Activated CD8-positive, alpha-beta memory T cell treated with anti-CD3 and anti-CD28 coated beads for 4 hours (primary cell): ENCODE measurements around the gene GUCY2D.

Source experiments
- DNase-seq, 2 donors: peaks; one replicate each; pipeline ENCODE4 v3.0.0-alpha.2; 2020; ENCODE audit warnings: low read depth in 2 of 2

GUCY2D gene

GRCh38 chr17:7992516-7992915, 9.9 kb upstream of the GUCY2D start:
- DNase-seq: no peak

- DNase-seq: no peak
Measured at GRCh38 chr17:7992924-7993323, 9.5 kb upstream of the GUCY2D start.

- no peak for DNase-seq
Measured at GRCh38 chr17:7993972-7994589, 8.3 kb upstream of the GUCY2D start.

DNA sequence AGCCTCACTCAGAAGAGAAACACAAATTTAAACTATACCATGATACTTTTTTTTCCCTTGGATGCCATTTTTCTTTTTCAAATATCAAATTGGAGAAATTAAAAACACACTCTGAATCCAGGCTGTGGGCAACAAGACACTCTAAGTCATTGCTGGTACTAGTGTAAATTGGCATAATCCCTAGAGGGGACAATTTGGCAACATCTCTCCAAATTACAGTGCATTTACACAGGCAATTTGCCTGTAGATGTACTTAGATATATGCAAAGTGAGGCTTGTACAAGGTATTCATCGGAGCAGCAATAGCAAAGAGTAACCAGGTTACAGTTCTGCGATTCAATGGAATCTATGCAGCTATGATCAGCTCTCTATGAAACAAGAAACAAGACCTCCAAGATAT, 6.7 kb upstream of the GUCY2D start:
- no peak for DNase-seq

- DNase-seq: no peak
Measured at GRCh38 chr17:7997186-7997585, 5.2 kb upstream of the GUCY2D start.

DNA sequence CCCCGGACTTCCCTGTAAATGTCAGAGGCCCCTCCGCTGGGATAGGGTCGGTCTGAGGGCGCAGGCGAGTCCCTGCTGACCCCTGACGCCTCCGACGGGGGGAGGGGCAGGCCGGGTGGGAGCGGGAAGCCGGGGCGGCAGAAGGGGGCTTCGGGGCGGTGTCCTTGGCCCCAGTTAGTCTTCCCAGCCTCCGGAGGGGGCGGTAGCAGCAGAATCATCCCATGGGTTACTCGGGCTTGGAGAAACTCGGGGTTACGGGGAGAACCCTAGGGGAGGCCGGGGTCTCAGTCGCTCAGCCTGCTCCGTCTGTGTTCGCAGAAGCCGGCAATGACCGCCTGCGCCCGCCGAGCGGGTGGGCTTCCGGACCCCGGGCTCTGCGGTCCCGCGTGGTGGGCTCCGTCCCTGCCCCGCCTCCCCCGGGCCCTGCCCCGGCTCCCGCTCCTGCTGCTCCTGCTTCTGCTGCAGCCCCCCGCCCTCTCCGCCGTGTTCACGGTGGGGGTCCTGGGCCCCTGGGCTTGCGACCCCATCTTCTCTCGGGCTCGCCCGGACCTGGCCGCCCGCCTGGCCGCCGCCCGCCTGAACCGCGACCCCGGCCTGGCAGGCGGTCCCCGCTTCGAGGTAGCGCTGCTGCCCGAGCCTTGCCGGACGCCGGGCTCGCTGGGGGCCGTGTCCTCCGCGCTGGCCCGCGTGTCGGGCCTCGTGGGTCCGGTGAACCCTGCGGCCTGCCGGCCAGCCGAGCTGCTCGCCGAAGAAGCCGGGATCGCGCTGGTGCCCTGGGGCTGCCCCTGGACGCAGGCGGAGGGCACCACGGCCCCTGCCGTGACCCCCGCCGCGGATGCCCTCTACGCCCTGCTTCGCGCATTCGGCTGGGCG, 542 bp downstream of the GUCY2D start:
- no peak for DNase-seq

- DNase-seq: no peak
Measured at GRCh38 chr17:8003594-8004181, 1.3 kb downstream of the GUCY2D start.

DNA sequence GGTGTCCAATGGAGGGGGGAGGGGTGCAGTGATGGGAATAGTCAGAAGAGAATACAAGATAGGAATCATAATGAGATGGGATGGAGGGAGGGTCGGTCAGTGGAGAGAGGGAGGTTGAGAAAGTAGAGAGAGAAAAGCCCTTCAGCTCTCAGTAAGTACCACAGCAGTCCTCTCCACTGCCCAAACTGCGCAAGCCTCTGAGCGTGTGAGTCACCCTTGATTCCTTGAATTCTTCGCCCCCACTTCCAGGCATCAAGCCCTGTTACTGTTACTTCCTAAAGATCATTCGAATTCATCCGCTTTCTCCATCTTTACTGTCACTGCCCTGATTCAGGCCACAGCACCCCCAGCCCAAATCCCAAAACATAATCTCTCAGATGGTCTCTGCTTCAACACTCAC, 2.5 kb downstream of the GUCY2D start:
- DNase-seq: no peak

GRCh38 chr17:8005357-8005756, 2.9 kb downstream of the GUCY2D start:
- DNase-seq: no peak

DNA sequence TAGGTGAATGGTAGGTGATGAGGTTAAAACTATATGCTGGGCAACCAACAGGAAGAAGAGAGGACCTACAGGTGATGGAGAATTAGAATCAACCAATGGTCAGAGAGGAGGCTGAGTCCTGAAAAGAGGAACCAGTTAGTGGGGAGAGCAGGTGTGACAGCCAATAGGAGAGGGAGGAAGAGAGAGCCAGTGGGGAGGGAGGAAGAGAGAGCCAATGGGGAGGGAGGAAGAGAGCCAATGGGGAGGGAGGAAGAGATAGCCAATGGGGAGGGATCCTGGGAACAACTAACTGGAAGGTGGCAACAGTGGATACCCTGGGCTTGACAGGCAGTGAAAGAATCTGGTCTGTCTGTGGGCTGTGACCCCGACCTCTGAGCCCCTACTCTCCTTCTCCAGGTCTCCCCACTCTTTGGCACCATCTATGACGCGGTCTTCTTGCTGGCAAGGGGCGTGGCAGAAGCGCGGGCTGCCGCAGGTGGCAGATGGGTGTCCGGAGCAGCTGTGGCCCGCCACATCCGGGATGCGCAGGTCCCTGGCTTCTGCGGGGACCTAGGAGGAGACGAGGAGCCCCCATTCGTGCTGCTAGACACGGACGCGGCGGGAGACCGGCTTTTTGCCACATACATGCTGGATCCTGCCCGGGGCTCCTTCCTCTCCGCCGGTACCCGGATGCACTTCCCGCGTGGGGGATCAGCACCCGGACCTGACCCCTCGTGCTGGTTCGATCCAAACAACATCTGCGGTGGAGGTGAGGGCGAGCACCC, 3.7 kb downstream of the GUCY2D start:
- no peak for DNase-seq

DNA sequence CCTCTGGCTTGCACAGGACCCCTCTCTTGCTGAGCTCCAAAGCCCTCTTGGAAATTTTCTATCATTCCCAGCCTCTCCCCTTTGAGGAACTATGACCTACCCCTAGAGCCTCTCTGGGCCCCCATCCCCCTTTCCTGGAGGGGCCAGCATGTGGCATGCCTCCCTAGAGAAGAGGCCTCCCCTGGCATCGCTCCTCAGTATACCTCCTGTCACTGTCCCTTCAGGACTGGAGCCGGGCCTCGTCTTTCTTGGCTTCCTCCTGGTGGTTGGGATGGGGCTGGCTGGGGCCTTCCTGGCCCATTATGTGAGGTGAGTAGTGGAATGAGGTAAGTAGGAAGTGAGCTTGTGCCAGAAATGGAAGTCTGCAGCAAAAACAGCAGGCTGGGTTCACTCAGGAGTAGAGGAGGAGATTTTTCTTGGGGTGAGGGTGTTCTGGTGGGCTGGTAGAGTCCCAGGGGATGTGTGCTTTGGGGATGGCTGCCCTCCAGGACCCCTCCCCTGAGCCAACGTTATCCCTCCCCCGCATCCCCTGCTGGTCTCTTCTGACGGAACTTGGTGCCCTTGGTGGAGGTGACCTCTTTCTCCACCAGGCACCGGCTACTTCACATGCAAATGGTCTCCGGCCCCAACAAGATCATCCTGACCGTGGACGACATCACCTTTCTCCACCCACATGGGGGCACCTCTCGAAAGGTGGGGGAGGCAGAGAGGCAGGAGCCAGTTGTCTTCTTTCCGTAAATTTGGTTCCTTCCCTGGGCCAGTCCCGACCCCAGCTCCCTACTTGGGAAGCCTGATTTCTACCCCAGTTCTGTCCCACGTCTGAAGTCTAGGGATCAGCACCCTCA, 4.6 kb downstream of the GUCY2D start:
- DNase-seq: no peak

DNA sequence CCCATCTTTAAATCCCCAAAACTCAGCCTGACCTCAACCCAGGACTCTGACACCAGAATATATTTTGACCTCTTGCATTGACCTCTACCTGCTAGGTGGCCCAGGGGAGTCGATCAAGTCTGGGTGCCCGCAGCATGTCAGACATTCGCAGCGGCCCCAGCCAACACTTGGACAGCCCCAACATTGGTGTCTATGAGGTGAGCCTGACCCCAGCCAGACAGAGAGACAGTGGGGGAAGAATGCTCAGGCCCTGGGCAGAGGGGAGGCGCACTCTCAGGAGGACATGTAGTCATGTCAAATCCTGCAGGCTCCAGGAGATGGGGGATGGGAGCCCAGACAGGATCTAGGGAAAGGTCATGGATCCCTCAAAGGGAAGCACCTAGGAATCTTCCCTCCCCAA, 5.4 kb downstream of the GUCY2D start:
- DNase-seq: no peak

DNA sequence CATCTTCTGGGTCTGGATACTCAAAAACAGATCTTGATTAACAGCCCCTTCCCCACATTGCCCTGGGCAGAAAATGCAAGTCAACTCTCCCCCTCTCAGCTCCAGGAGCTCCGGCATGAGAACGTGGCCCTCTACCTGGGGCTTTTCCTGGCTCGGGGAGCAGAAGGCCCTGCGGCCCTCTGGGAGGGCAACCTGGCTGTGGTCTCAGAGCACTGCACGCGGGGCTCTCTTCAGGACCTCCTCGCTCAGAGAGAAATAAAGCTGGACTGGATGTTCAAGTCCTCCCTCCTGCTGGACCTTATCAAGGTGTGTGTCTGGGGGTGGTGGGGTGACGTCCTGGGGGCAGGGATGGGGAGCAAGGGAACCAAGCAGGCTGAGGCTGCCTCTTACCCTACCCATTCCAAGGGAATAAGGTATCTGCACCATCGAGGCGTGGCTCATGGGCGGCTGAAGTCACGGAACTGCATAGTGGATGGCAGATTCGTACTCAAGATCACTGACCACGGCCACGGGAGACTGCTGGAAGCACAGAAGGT, 9.7 kb downstream of the GUCY2D start:
- DNase-seq: no peak

DNA sequence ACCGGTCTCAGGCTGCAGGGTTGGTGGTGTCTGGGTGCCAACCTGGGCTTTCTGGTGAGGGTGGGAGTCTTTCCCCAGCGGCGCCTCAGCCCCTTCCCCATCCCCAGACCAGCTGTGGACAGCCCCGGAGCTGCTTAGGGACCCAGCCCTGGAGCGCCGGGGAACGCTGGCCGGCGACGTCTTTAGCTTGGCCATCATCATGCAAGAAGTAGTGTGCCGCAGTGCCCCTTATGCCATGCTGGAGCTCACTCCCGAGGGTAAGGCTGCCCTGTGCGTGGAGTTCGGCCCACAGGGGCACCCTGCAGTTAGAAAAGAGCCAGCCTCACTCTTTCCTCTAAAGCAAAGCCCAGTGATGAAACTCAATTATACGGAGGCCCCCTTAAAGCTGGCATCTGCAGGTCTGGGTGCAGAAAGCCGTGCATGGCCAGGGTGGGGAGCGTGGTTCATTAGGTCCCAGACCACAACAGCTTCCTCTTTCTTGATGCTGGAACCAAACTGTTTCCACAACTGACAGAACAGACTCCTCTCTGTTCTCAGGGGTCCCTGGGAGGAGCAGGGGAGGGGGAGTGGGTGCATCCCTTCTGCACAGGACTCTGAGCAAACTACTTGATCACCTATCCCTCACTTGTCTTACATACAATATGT, 10.7 kb downstream of the GUCY2D start:
- no peak for DNase-seq

DNA sequence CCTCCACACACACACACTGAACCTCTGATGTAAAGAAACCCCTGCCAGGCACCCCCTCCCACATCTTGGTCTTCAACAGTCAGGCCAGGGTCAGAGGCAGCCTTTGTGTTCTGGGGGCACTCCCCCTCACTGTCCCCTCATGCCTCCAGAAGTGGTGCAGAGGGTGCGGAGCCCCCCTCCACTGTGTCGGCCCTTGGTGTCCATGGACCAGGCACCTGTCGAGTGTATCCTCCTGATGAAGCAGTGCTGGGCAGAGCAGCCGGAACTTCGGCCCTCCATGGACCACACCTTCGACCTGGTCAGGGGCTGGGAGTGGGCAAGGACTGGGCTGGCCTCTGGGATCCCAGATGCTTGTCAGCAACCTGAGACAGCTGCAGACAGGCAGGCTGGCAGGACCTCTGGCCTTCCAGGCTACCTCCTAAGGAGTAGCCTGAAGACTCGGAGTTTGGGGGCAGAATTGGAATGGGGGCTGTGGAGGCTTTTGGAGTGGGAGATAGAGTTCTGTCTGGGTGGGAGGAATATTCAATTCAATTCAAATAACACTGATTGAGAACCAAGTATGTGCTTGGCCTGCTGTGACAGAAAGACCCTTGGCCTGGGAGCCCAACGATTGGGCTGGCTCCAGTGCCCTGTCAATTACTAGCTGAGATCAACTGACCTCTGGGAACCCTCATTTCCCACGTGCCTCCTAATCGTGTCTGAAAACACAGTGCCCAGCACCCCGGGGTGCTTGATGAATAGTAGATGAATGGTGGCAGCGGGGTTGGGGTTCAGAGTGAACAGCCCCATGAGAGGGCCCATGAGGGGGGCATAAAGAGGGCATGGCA, 11.5 kb downstream of the GUCY2D start:
- no peak for DNase-seq

DNA sequence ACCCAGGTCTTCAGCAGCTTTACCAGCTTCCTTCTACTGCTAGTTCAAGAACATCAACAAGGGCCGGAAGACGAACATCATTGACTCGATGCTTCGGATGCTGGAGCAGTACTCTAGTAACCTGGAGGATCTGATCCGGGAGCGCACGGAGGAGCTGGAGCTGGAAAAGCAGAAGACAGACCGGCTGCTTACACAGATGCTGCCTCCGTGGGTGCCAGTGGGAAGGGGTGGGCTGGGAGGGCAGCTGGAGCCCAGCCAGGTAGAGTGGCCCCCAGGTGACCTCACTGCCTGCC, 12.1 kb downstream of the GUCY2D start:
- no peak for DNase-seq

DNA sequence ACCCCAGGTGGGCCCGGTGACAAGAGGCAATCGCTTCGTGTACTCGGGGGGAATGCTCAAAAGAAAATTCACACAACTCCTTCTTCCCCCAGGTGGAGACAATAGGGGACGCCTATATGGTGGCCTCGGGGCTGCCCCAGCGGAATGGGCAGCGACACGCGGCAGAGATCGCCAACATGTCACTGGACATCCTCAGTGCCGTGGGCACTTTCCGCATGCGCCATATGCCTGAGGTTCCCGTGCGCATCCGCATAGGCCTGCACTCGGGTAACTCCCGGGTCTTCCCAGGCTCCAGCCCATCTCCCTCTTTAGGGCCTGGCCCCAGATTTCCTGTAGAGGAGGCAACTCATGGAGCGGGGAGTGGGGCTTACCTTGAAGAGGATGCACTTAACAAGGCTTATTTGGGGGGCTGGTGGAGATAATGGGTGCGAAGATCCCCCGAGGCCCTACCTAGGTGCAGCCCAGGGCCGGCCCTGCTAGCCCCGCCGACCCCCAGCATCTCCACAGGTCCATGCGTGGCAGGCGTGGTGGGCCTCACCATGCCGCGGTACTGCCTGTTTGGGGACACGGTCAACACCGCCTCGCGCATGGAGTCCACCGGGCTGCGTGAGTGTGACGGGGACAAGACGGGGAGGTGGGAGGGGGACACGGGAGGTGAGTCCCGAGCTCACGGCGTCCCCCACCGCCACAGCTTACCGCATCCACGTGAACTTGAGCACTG, 13.0 kb downstream of the GUCY2D start:
- DNase-seq: no peak

DNA sequence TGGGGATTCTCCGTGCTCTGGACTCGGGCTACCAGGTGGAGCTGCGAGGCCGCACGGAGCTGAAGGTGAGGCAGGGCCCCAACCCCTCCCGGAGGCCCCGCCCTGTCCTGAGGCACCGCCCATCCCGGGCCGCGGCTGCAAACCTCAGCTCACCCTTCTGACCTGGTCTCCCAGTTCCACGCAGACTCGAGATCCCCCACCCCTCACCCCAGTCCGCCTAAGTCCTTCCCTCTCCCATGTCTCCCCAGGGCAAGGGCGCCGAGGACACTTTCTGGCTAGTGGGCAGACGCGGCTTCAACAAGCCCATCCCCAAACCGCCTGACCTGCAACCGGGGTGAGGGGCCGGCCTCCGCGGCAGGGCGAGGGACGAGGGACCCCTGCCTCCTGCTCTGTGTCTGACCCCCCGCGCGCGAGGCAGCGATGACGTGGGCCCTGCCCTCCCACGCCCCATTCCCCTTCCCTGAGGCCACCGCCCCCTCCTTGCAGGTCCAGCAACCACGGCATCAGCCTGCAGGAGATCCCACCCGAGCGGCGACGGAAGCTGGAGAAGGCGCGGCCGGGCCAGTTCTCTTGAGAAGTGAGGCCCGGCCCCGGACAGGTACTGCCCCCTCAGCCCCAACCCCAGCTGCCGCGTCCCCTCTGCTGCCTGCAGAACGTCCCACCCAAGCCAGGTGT, 13.7 kb downstream of the GUCY2D start:
- no peak for DNase-seq
